ENCODE measurements around the gene PRKG1. TPM values are rescaled to one million over a fixed set of nuclear protein-coding genes. Genes with fewer than 3 reads are reported as not detected.

Gene PRKG1
- total RNA-seq, 1 donor from 2014 or later: 26.4 TPM

- no peak for TF ChIP-seq EZH2phosphoT487 (IDR thresholded peaks at IDR 0.05)
- no peak for TF ChIP-seq EZH2 (IDR thresholded peaks at IDR 0.05)
- no peak for TF ChIP-seq CTCF (IDR thresholded peaks at IDR 0.05)
- Mint-ChIP-seq H3K4me3 (no peak overlapping the region), H3K27me3 (ENCODE audit: insufficient read depth, low read depth) (no peaks in the 10 kb centered on the region), H3K36me3 (no peaks in the 10 kb centered on the region), H3K4me1 (peaks cover 15% of the 10 kb centered on the region), H3K9me3 (peaks cover 5% of the 10 kb centered on the region), H3K27ac (no peak overlapping the region)
- peaks cover 50% of the 10 kb centered on the region for H3K4me1 ChIP-seq
- H3K9ac ChIP-seq: no peak overlapping the region
- DNase-seq (ENCODE audit: low spot score): no peak
- H3K9me3 ChIP-seq (ENCODE audit: low read depth): no peaks in the 10 kb centered on the region
- no peaks in the 10 kb centered on the region for H3K36me3 ChIP-seq
- H3F3A ChIP-seq (ENCODE audit: low read depth): peaks cover 23% of the 10 kb centered on the region
- no peaks in the 10 kb centered on the region for H4K20me1 ChIP-seq (ENCODE audit: low read depth)
- no peak overlapping the region for H3K27ac ChIP-seq
- H3K27me3 ChIP-seq: no peaks in the 10 kb centered on the region
- H3K4me2 ChIP-seq: no peak overlapping the region
- H2AFZ ChIP-seq (replicated peaks): no peak overlapping the region
- no peak overlapping the region for H3K4me3 ChIP-seq
- no peaks in the 10 kb centered on the region for H3K79me2 ChIP-seq (ENCODE audit: low read depth)
These were observed 329.2 kb downstream of the PRKG1 start for GRCh38 chr10:51403521-51403920.

GRCh38 chr10:51405580-51406351 lies 331.5 kb downstream of the PRKG1 start:
- no peaks in the 10 kb centered on the region for H3K79me2 ChIP-seq (ENCODE audit: low read depth)
- peak overlapping the region; percentile 63 for H3K4me2 ChIP-seq
- H3K27me3 Mint-ChIP-seq (ENCODE audit: insufficient read depth, low read depth): no peaks in the 10 kb centered on the region
- H3K4me1 Mint-ChIP-seq: peaks cover 15% of the 10 kb centered on the region
- peak overlapping the region; percentile 93 for H3K27ac ChIP-seq
- peak; percentile 72 for DNase-seq (ENCODE audit: low spot score)
- no peaks in the 10 kb centered on the region for H3K36me3 Mint-ChIP-seq
- H3K4me3 Mint-ChIP-seq: no peak overlapping the region
- H2AFZ ChIP-seq (replicated peaks): peak overlapping the region; percentile 65
- peaks cover 50% of the 10 kb centered on the region for H3K4me1 ChIP-seq
- TF ChIP-seq CTCF (IDR thresholded peaks at IDR 0.05) (no peak), EZH2phosphoT487 (IDR thresholded peaks at IDR 0.05) (peak; percentile 66), EZH2 (IDR thresholded peaks at IDR 0.05) (no peak)
- H3K4me3 ChIP-seq: peak overlapping the region; percentile 21
- H3K27me3 ChIP-seq: no peaks in the 10 kb centered on the region
- peak overlapping the region; percentile 30 for H3K27ac Mint-ChIP-seq
- H3F3A ChIP-seq (ENCODE audit: low read depth): peaks cover 23% of the 10 kb centered on the region
- no peak overlapping the region for H3K9ac ChIP-seq
- H3K9me3 Mint-ChIP-seq: peaks cover 5% of the 10 kb centered on the region
- no peaks in the 10 kb centered on the region for H4K20me1 ChIP-seq (ENCODE audit: low read depth)
- no peaks in the 10 kb centered on the region for H3K36me3 ChIP-seq
- no peaks in the 10 kb centered on the region for H3K9me3 ChIP-seq (ENCODE audit: low read depth)

GRCh38 chr10:51406581-51406980 lies 332.3 kb downstream of the PRKG1 start:
- H4K20me1 ChIP-seq (ENCODE audit: low read depth): no peaks in the 10 kb centered on the region
- no peak overlapping the region for H3K27ac Mint-ChIP-seq
- peaks cover 15% of the 10 kb centered on the region for H3K4me1 Mint-ChIP-seq
- H3K36me3 ChIP-seq: no peaks in the 10 kb centered on the region
- no peak overlapping the region for H3K27ac ChIP-seq
- DNase-seq (ENCODE audit: low spot score): no peak
- no peaks in the 10 kb centered on the region for H3K36me3 Mint-ChIP-seq
- peaks cover 45% of the 10 kb centered on the region for H3K4me1 ChIP-seq
- peak overlapping the region; percentile 63 for H3K4me2 ChIP-seq
- TF ChIP-seq EZH2phosphoT487 (IDR thresholded peaks at IDR 0.05) (no peak), EZH2 (IDR thresholded peaks at IDR 0.05) (no peak), CTCF (IDR thresholded peaks at IDR 0.05) (no peak)
- H3K79me2 ChIP-seq (ENCODE audit: low read depth): no peaks in the 10 kb centered on the region
- no peak overlapping the region for H2AFZ ChIP-seq (replicated peaks)
- H3K9ac ChIP-seq: no peak overlapping the region
- peaks cover 5% of the 10 kb centered on the region for H3K9me3 Mint-ChIP-seq
- no peak overlapping the region for H3K4me3 ChIP-seq
- H3F3A ChIP-seq (ENCODE audit: low read depth): peaks cover 29% of the 10 kb centered on the region
- H3K27me3 ChIP-seq: no peaks in the 10 kb centered on the region
- no peaks in the 10 kb centered on the region for H3K27me3 Mint-ChIP-seq (ENCODE audit: insufficient read depth, low read depth)
- no peak overlapping the region for H3K4me3 Mint-ChIP-seq
- no peaks in the 10 kb centered on the region for H3K9me3 ChIP-seq (ENCODE audit: low read depth)
